Choroid plexus epithelial cell (primary cell): Measurements from ENCODE around the gene RAB15.

Source experiments
- DNase-seq: peaks from one replicate; pipeline ENCODE4 v3.0.0-alpha.2; 2010; ENCODE audit warnings: low read depth
- H3K4me3 ChIP-seq: 2 replicates; pipeline ENCODE4 v1.5.1; 2011; ENCODE audit warnings: low read depth, mild to moderate bottlenecking, control low read depth, low read length, moderate library complexity
- TF ChIP-seq, protein P1 (sequence below): conservative IDR thresholded peaks from 2 replicates; pipeline ENCODE4 v1.5.1; 2011; ENCODE audit warnings: low read depth, mild to moderate bottlenecking, control low read depth, inconsistent platforms, low read length, moderate library complexity

RAB15 gene

DNA sequence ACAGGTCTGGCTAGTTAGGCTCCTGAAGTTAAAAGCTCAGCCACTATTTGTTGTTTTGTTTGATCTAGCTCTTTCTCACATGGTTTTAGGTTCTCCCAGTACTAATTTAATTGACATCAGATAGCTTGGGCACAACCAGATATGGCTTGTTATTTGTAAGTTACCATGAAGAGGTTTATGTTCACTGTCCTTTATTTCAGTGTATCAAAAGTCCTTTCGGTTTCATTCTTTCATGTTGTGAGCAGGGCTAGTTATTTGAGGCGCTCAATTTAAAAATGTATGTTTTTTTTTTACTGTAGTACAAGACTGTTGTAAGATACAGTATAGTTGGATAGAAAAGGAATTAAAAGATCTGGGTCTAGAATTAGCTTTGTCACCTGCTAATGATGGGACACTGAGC is 36.6 kb downstream of the RAB15 start:
- DNase-seq = no peak
- no peak overlapping the region for H3K4me3 ChIP-seq
- TF ChIP-seq, protein P1, sequence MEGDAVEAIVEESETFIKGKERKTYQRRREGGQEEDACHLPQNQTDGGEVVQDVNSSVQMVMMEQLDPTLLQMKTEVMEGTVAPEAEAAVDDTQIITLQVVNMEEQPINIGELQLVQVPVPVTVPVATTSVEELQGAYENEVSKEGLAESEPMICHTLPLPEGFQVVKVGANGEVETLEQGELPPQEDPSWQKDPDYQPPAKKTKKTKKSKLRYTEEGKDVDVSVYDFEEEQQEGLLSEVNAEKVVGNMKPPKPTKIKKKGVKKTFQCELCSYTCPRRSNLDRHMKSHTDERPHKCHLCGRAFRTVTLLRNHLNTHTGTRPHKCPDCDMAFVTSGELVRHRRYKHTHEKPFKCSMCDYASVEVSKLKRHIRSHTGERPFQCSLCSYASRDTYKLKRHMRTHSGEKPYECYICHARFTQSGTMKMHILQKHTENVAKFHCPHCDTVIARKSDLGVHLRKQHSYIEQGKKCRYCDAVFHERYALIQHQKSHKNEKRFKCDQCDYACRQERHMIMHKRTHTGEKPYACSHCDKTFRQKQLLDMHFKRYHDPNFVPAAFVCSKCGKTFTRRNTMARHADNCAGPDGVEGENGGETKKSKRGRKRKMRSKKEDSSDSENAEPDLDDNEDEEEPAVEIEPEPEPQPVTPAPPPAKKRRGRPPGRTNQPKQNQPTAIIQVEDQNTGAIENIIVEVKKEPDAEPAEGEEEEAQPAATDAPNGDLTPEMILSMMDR = no peak

DNA sequence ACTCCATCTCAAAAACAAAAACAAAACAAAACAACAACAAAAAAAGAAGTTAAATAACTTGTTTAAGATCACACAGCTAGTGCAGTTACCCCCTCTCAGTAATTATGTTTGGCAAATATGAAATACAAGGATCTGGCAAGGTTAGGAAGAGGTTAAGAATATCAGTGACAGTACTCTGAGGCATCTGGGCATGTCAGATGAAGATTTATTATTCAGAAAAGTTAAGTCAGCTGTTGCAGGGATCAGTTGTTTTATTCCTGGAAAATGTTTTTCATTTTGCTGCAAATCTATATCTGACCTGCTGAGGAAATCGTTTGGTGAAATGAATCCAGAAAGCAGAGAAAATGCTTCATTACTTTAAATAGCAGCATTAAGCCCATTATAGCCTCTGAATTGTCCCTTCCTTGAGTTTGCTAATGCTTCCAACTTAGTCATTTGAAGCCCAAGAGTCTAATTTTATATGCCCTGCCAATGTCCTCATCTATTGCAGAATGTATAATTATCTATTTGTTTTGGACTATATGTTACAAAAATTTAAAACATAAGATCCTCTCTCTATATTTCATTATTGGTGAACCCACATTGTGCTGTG is 37.7 kb downstream of the RAB15 start:
- TF ChIP-seq, protein P1 = no peak
- no peak overlapping the region for H3K4me3 ChIP-seq
- no peak for DNase-seq

DNA sequence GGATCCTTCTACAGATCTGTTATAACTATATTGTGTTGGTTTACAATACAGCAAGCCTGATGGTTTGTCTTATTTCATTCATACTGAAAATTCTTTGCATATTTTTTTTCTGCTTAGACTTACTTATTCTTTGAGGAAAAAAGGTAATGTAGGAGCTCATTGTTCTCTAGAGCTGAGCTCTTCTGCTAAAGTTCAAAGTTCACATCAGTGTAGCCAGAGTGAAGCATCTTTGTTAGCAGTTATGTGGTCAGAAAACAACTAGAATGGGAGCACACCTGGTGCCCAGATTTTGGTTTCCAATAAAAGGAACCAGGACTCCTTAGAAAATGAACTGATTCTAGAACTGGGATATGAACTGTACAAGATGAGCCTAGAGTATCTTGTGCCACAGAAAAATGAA is 39.9 kb downstream of the RAB15 start:
- no peak overlapping the region for H3K4me3 ChIP-seq
- TF ChIP-seq, protein P1 = no peak
- no peak for DNase-seq

DNA sequence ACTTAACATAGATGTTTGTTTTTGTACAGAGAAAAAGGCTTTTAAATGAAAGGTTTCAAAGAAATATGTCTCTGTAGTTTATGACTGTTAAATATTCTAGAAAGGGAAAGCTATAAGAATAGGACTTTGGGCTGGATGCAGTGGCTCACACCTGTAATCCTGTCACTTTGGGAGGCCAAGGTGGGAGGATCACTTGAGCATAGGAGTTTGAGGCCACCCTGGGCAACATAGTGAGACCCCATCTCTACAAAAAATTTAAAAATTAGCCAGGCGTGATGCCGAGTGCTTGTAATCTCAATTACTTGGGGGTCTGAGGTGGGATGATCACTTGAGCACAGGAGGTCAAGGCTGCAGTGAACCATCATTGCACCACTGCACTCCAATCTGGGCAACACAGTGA is 41.0 kb downstream of the RAB15 start:
- no peak overlapping the region for H3K4me3 ChIP-seq
- TF ChIP-seq, protein P1 = no peak
- no peak for DNase-seq

DNA sequence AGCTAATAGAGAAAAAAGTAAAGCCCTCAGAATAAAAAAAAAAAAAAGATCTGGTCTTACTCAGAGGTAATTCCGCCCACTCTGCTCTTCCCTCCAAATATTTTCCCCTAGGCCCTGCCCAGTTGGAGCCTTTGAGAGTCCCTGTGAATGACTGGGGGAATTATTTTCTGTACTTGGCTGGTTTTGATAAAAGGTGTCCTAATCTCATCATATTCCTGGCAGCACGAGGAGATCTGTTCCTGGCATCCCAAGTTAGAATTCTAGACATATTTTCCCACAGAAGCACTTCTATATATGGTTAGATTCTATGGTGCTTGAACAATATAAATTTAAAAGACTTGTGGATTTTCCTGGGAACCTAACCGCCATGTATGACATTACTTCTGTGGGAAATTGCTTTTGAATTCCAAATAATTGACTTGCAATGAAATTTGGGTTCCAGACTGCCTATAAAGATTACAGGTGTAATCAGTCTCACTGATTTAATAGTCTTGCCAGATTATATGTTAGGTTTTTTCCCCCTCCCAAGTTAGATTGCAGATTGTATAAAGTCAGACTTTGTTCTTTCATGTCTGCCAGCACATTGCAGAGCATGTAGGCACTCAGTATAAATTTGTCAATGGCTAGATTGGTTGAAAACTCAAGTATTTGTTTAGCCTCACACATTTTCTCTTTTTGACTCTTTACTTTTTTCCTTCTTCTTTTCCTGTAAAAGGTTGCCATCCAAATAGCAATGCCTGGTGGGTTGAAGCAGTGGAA is 41.9 kb downstream of the RAB15 start:
- TF ChIP-seq, protein P1 = no peak
- no peak for DNase-seq

DNA sequence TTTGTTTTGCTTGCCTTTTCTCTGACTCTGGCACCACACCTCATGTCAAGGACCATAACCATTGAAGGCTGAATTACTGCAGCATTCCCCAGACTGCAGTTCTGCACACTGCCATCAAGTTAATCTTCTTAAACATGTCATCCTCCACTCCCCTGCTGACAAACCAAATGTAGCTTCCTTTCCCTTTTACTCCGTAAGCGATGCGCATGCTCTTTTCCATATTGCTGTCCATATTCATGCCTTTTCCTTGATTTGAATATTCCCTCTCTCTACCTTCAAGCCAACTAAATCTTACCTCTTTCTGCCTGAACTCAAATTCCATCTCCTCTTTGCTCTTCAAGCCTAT is 43.1 kb downstream of the RAB15 start:
- no peak overlapping the region for H3K4me3 ChIP-seq
- TF ChIP-seq, protein P1 = no peak

More for the DNA sequence above, 41.9 kb downstream of the RAB15 start:
- no peak overlapping the region for H3K4me3 ChIP-seq

More for the DNA sequence above, 43.1 kb downstream of the RAB15 start:
- no peak for DNase-seq
